Loucy (cell line): ENCODE data around the gene ZNF358.

Experiments
- H2AFZ ChIP-seq: fragments of 200-600 bp; sonication (generic); 2 replicates; pipeline ENCODE4 v1.6.0; 2016; ENCODE audit warnings: antibody characterized with exemption, mild to moderate bottlenecking, low read length, moderate library complexity
- H3F3A ChIP-seq: fragments of 200-600 bp; 2 replicates; pipeline ENCODE4 v1.6.0; 2016; ENCODE audit warnings: antibody characterized with exemption, low read depth, mild to moderate bottlenecking
- H3K27me3 ChIP-seq: fragments of 200-600 bp; sonication (generic); 2 replicates; pipeline ENCODE4 v1.6.1; 2014; ENCODE audit warnings: low read length, mild to moderate bottlenecking; ENCODE audit not compliant: insufficient read depth, poor library complexity, severe bottlenecking
- H3K36me3 ChIP-seq: fragments of 200-600 bp; sonication (generic); 2 replicates; pipeline ENCODE4 v1.6.1; 2016; ENCODE audit warnings: low read length; ENCODE audit not compliant: insufficient read depth
- H3K4me1 ChIP-seq: fragments of 200-600 bp; sonication (generic); 2 replicates; pipeline ENCODE4 v1.5.1; 2014; ENCODE audit warnings: low read length, mild to moderate bottlenecking; ENCODE audit not compliant: insufficient read depth, poor library complexity, severe bottlenecking
- H3K4me2 ChIP-seq: fragments of 200-600 bp; sonication (generic); 2 replicates; pipeline ENCODE4 v1.6.0; 2014; ENCODE audit warnings: antibody characterized with exemption, low read length, low read depth, mild to moderate bottlenecking; ENCODE audit not compliant: poor library complexity, severe bottlenecking
- H3K4me3 ChIP-seq: fragments of 200-600 bp; sonication (generic); 2 replicates; pipeline ENCODE4 v1.5.1; 2014; ENCODE audit warnings: low read length, mild to moderate bottlenecking, mixed read lengths; ENCODE audit not compliant: poor library complexity, severe bottlenecking
- H3K79me2 ChIP-seq: fragments of 200-600 bp; sonication (generic); 2 replicates; pipeline ENCODE4 v1.6.1; 2014; ENCODE audit warnings: low read length; ENCODE audit not compliant: insufficient read depth
- H3K9ac ChIP-seq: fragments of 200-600 bp; sonication (generic); 2 replicates; pipeline ENCODE4 v1.6.0; 2014; ENCODE audit warnings: mild to moderate bottlenecking, low read depth, low read length, moderate library complexity; ENCODE audit not compliant: poor library complexity, severe bottlenecking
- H3K9me2 ChIP-seq: fragments of 200-600 bp; sonication (generic); replicated peaks from 2 replicates; pipeline ENCODE4 v1.6.1; 2016; ENCODE audit warnings: low read depth, low read length, mixed read lengths
- H3K9me3 ChIP-seq: fragments of 200-600 bp; sonication (generic); 2 replicates; pipeline ENCODE4 v1.6.1; 2014; ENCODE audit warnings: mild to moderate bottlenecking, antibody characterized with exemption, low read length, low read depth; ENCODE audit not compliant: insufficient read depth
- H4K20me1 ChIP-seq: fragments of 200-600 bp; sonication (generic); 2 replicates; pipeline ENCODE4 v1.6.0; 2014; ENCODE audit warnings: antibody characterized with exemption, low read length, mild to moderate bottlenecking; ENCODE audit not compliant: insufficient read depth, poor library complexity, severe bottlenecking
- EZH2phosphoT487 ChIP-seq: fragments of 200-600 bp; IDR thresholded peaks from 2 replicates; pipeline ENCODE4 v1.6.1; 2018; ENCODE audit warnings: antibody characterized with exemption, mild to moderate bottlenecking, moderate library complexity, borderline replicate concordance
- TF ChIP-seq, protein P1 (sequence below): fragments of 200-600 bp; sonication (generic); conservative IDR thresholded peaks from 2 replicates; pipeline ENCODE4 v1.5.1; 2014; ENCODE audit warnings: mild to moderate bottlenecking, antibody characterized with exemption, low read length

ZNF358 gene

DNA sequence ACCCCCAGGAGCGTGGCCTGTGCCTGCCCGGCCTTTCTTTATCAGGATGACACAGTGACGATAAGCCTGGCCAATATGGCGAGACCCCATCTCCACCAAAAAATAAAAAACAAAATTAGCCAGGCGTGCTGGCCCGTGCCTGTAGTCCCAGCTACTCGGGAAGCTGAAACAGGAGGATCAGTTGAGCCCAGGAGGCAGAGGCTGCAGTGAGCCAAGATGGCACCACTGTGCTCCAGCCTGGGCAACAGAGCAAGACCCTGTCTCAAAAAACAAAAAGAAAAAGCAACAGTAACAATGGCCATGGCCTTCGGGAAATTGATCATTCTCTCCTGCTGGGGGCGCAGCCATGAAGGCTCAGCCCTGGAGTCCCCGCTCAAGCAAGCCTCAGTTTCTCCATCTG lies 38.1 kb upstream of the ZNF358 start:
- TF ChIP-seq, protein P1, sequence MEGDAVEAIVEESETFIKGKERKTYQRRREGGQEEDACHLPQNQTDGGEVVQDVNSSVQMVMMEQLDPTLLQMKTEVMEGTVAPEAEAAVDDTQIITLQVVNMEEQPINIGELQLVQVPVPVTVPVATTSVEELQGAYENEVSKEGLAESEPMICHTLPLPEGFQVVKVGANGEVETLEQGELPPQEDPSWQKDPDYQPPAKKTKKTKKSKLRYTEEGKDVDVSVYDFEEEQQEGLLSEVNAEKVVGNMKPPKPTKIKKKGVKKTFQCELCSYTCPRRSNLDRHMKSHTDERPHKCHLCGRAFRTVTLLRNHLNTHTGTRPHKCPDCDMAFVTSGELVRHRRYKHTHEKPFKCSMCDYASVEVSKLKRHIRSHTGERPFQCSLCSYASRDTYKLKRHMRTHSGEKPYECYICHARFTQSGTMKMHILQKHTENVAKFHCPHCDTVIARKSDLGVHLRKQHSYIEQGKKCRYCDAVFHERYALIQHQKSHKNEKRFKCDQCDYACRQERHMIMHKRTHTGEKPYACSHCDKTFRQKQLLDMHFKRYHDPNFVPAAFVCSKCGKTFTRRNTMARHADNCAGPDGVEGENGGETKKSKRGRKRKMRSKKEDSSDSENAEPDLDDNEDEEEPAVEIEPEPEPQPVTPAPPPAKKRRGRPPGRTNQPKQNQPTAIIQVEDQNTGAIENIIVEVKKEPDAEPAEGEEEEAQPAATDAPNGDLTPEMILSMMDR: no peak
- no peak for TF ChIP-seq EZH2phosphoT487
- Histone ChIP-seq H3K36me3 (peaks cover 4% of the 10 kb centered on the region; the same call in 1 of the 2 replicates), H3K4me2 (no peak overlapping the region), H2AFZ (no peak overlapping the region), H3K27me3 (no peaks in the 10 kb centered on the region), H3K4me3 (no peak overlapping the region), H3K9me2 (no peaks in the 10 kb centered on the region), H3F3A (no peaks in the 10 kb centered on the region), H3K4me1 (no peaks in the 10 kb centered on the region), H4K20me1 (no peaks in the 10 kb centered on the region), H3K9me3 (no peaks in the 10 kb centered on the region), H3K9ac (no peak overlapping the region), H3K79me2 (no peaks in the 10 kb centered on the region)

DNA sequence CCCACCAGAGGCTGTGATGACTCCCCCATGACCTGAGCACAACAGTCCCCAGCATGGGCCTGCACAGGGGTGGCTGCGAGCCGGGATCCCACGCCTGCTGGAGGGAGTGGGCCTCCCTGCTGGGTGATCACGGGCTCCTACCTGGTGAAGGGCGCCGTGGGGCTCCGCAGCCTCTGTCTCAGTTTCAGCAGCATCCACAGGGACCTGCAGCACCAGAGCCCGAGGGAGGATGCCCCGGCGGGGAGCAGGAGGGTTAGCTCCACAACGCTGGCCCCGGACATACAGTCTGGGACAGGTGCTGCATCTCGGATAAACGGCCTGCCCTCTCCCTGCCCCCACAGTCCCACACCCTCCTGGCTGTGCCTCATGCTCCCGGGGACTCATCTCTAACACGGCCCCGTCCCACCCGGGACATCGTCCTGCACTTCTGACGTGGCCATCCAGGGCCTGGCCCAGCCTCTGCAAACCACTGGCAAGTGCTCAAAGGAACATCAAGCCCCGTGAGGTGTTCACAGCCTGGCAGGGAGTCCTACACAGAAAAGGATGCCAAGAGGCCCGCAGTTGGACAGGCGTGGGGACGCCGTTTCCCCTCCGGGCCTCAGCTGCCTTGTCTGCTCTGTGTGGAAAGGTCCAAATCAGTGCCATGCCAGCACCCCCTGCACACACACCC lies 37.6 kb upstream of the ZNF358 start:
- no peaks in the 10 kb centered on the region for H3F3A ChIP-seq
- H3K4me1 ChIP-seq: no peaks in the 10 kb centered on the region
- peaks cover under 1% of the 10 kb centered on the region; the same call in 1 of the 2 replicates for H3K36me3 ChIP-seq
- no peaks in the 10 kb centered on the region for H3K9me2 ChIP-seq
- no peak overlapping the region for H3K4me2 ChIP-seq
- H3K27me3 ChIP-seq: no peaks in the 10 kb centered on the region
- no peaks in the 10 kb centered on the region for H3K9me3 ChIP-seq
- H3K9ac ChIP-seq: no peak overlapping the region
- TF ChIP-seq EZH2phosphoT487: no peak
- TF ChIP-seq, protein P1: no peak
- no peaks in the 10 kb centered on the region for H4K20me1 ChIP-seq
- H3K79me2 ChIP-seq: no peaks in the 10 kb centered on the region
- no peak overlapping the region for H3K4me3 ChIP-seq
- H2AFZ ChIP-seq: no peak overlapping the region

DNA sequence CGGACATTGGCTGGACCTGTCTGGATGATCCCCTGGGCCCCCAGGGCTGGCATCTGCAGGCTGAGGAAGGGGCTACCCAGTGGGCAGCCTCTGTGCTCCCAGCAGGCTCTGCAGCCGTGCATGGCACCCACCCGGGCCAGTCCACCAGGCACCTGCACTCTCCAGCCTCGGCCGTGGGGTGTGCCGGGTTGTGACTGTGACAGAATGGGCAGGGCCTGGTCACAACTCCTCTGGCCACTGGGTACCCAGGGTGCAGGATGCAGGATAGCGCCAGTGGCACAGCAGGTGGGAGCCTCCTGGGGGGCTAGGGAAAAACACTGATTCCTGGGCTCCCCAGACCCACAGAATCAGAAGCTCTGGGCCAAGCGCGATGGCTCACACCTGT lies 37.1 kb upstream of the ZNF358 start:
- Histone ChIP-seq H3K4me3 (no peak overlapping the region), H3K4me2 (no peak overlapping the region), H4K20me1 (no peaks in the 10 kb centered on the region), H3K36me3 (no peaks in the 10 kb centered on the region), H3K9me3 (no peaks in the 10 kb centered on the region), H3F3A (no peaks in the 10 kb centered on the region), H3K4me1 (no peaks in the 10 kb centered on the region), H3K27me3 (no peaks in the 10 kb centered on the region), H3K9me2 (no peaks in the 10 kb centered on the region), H3K79me2 (no peaks in the 10 kb centered on the region), H3K9ac (no peak overlapping the region), H2AFZ (no peak overlapping the region)
- TF ChIP-seq EZH2phosphoT487: no peak
- TF ChIP-seq, protein P1: no peak
